T-cell (primary cell): ENCODE measurements around the gene EYA4. TPM values are rescaled to one million over a fixed set of nuclear protein-coding genes. Genes with fewer than 3 reads are reported as not detected.

ENCODE experiments used
- ATAC-seq, 4 experiments: fragments of 200-7000 bp in 3 of 4; fragments of 150-1000 bp in 1 of 4; cut with Tn5 transposase; replicated peaks in 1 of 4; 1 replicate in 3 of 4; 2 replicates in 1 of 4; pipeline ENCODE4 v1.10.0; 2021; ENCODE audit warnings: moderate library complexity in 3 of 4, mild to moderate bottlenecking in 2 of 4, moderate number of reproducible peaks in 1 of 4
- CTCF ChIA-PET, 2 donors: fragments of 300-600 bp; sonication (Branson Sonifier 250); formaldehyde crosslinking; loops; one replicate each; lab custom pipeline; 2022; ENCODE audit warnings: antibody characterized with exemption in 2 of 2; lab: Charles Lee
- POLR2A ChIA-PET, 2 donors: fragments of 300-600 bp; sonication (Branson Sonifier 250); formaldehyde crosslinking; loops; one replicate each; lab custom pipeline; 2022; ENCODE audit warnings: antibody characterized with exemption in 2 of 2; lab: Charles Lee
- DNase-seq, 35 experiments: peaks; one replicate each; pipeline versions ENCODE4 v3.0.0 to v3.0.0-alpha.2; 2013 to 2023
- H3K27ac ChIP-seq: one replicate; pipeline ENCODE4 v1.5.1; 2013; ENCODE audit warnings: low read length
- H3K27me3 ChIP-seq, 2 experiments: replicated peaks in 1 of 2; 1 replicate in 1 of 2; 2 replicates in 1 of 2; pipeline versions ENCODE4 v1.6.1 to v1.7.0; 2013; ENCODE audit warnings: low read length in 1 of 2, mixed read lengths in 1 of 2; ENCODE audit not compliant: control insufficient read depth in 2 of 2, insufficient read depth in 2 of 2; ENCODE audit errors: extremely low read depth in 1 of 2
- H3K36me3 ChIP-seq, 2 donors: 1 replicate in 1 of 2; 2 replicates in 1 of 2; pipeline versions ENCODE4 v1.6.1 to v1.7.0; 2013; ENCODE audit warnings: low read length in 1 of 2; ENCODE audit not compliant: control insufficient read depth in 2 of 2, insufficient read depth in 1 of 2; ENCODE audit errors: extremely low read depth in 1 of 2
- H3K4me1 ChIP-seq, 2 experiments: 1 replicate in 1 of 2; 2 replicates in 1 of 2; pipeline versions ENCODE4 v1.6.1 to v1.7.0; 2013; ENCODE audit warnings: low read length in 2 of 2, mixed read lengths in 1 of 2; ENCODE audit not compliant: insufficient read depth in 2 of 2, control insufficient read depth in 1 of 2; ENCODE audit errors: extremely low read depth in 1 of 2
- H3K4me3 ChIP-seq, 2 donors: 1 replicate in 1 of 2; 2 replicates in 1 of 2; pipeline versions ENCODE4 v1.5.1 to v1.7.0; 2013; ENCODE audit warnings: mild to moderate bottlenecking in 2 of 2, low read length in 1 of 2, moderate library complexity in 1 of 2; ENCODE audit not compliant: control insufficient read depth in 1 of 2; ENCODE audit errors: extremely low read depth in 1 of 2
- H3K9me3 ChIP-seq: 2 replicates; pipeline ENCODE4 v1.7.0; 2013
- H3K27ac Mint-ChIP-seq, 2 donors: one replicate each; pipeline ENCODE4 v1.8.0; 2020 to 2021; ENCODE audit warnings: mild to moderate bottlenecking in 2 of 2, mixed read lengths in 2 of 2
- H3K27me3 Mint-ChIP-seq, 2 donors: one replicate each; pipeline ENCODE4 v1.8.0; 2021 to 2022; ENCODE audit warnings: mixed read lengths in 2 of 2
- H3K36me3 Mint-ChIP-seq: one replicate; pipeline ENCODE4 v1.8.0; 2021; ENCODE audit warnings: mixed read lengths
- H3K4me1 Mint-ChIP-seq, 3 donors: one replicate each; pipeline ENCODE4 v1.8.0; 2020 to 2022; ENCODE audit warnings: mixed read lengths in 3 of 3, mild to moderate bottlenecking in 1 of 3
- H3K4me3 Mint-ChIP-seq, 3 donors: one replicate each; pipeline ENCODE4 v1.8.0; 2020 to 2022; ENCODE audit warnings: mild to moderate bottlenecking in 3 of 3, mixed read lengths in 3 of 3, moderate library complexity in 3 of 3
- H3K9me3 Mint-ChIP-seq, 3 donors: one replicate each; pipeline ENCODE4 v1.8.0; 2020 to 2022; ENCODE audit warnings: mixed read lengths in 3 of 3
- WGBS: methylation state at CpG from one replicate; pipeline ENCODE4 v1.1.5; 2013; ENCODE audit warnings: missing lambda C conversion rate; ENCODE audit not compliant: insufficient coverage; 5-methylcytosine and 5-hydroxymethylcytosine counted together
- total RNA-seq, 35 experiments: library from RNA in 6 of 35; stranded (reverse) in 6 of 35; fragments of 120-200 nt in 1 of 35; gene quantifications; one replicate each; pipeline versions ENCODE4 v1.2.1 to v1.2.4 and lab custom pipeline; 2013 to 2026

EYA4 gene
- total RNA-seq, 5 donors from 2014 or later (not counting 1 experiment from before 2014, with no cell fraction given) = 0.22 TPM; not detected in 4

- Mint-ChIP-seq H3K27me3 (peaks cover 0 to 12% of the 10 kb centered on the region in 2 donors), H3K4me1 (no peaks in the 10 kb centered on the region), H3K9me3 (peaks cover 4 to 6% (median 5%) of the 10 kb centered on the region in 3 donors), H3K4me3 (no peak overlapping the region), H3K27ac (no peak overlapping the region), H3K36me3 (no peaks in the 10 kb centered on the region)
- ChIA-PET POLR2A (interaction anchor here in 1 of 2 donors (0.6 kb wide), 1 partner anchor 240 kb away, joined by 8 read pairs; no protein-coding TSS in a partner anchor), CTCF (no interaction called here)
- ATAC-seq = no peak
- Histone ChIP-seq H3K4me3 (no peak overlapping the region), H3K36me3 (no peaks in the 10 kb centered on the region), H3K27me3 (no peaks in the 10 kb centered on the region), H3K27ac (no peak overlapping the region), H3K9me3 (no peaks in the 10 kb centered on the region), H3K4me1 (no peaks in the 10 kb centered on the region)
- 83% methylated on average over 2 of the region's 3 CpGs for WGBS
- DNase-seq = no peak
These were observed 17.6 kb upstream of the EYA4 start for GRCh38 chr6:133223452-133224029.

- no peaks in the 10 kb centered on the region for H3K4me1 ChIP-seq
- ChIA-PET CTCF (no interaction called here), POLR2A (no interaction called here)
- DNase-seq (no peak), ATAC-seq (no peak)
- no peaks in the 10 kb centered on the region for H3K36me3 ChIP-seq
- Mint-ChIP-seq H3K27me3 (peaks cover 0 to 8% of the 10 kb centered on the region in 2 donors), H3K27ac (no peak overlapping the region), H3K4me3 (no peak overlapping the region), H3K36me3 (no peaks in the 10 kb centered on the region), H3K9me3 (no peaks in the 10 kb centered on the region), H3K4me1 (no peaks in the 10 kb centered on the region)
- H3K4me3 ChIP-seq = no peak overlapping the region
- 100% methylated on average over 2 of the region's 2 CpGs for WGBS
- H3K27ac ChIP-seq = no peak overlapping the region
- H3K27me3 ChIP-seq = no peaks in the 10 kb centered on the region
- H3K9me3 ChIP-seq = no peaks in the 10 kb centered on the region
These were observed 15.6 kb upstream of the EYA4 start for GRCh38 chr6:133225560-133225959.

DNA sequence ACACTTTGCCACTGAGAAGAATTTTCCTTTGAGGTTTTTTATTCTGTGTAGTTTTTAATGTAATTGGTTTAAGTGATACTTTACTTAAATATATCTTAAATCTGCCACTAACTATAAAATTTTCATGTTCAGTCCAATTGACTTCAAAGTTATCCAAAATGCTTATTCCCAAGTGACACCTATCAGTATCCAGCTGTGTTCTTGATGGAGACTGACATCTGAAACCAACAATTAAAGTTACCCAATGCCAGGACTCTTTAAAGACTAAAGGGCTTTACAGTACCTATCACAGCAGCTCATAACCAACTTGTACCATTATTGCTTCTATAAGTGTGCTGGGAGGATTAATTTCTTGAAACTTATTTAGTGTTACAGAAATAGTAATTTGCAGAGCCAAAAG lies 13.8 kb upstream of the EYA4 start:
- ATAC-seq (no peak), DNase-seq (no peak)
- no peak overlapping the region for H3K27ac ChIP-seq
- POLR2A ChIA-PET = no interaction called here
- Mint-ChIP-seq H3K27ac (no peak overlapping the region), H3K27me3 (peaks cover 4 to 12% of the 10 kb centered on the region in 2 donors), H3K4me1 (no peaks in the 10 kb centered on the region), H3K36me3 (no peaks in the 10 kb centered on the region), H3K4me3 (no peak overlapping the region), H3K9me3 (no peaks in the 10 kb centered on the region)
- no peak overlapping the region for H3K4me3 ChIP-seq
- H3K9me3 ChIP-seq = no peaks in the 10 kb centered on the region
- H3K4me1 ChIP-seq = no peaks in the 10 kb centered on the region
- no peaks in the 10 kb centered on the region for H3K36me3 ChIP-seq
- H3K27me3 ChIP-seq = no peaks in the 10 kb centered on the region
- CTCF ChIA-PET = no interaction called here

GRCh38 chr6:133230052-133230451 lies 11.1 kb upstream of the EYA4 start:
- Mint-ChIP-seq H3K4me1 (no peaks in the 10 kb centered on the region), H3K36me3 (no peaks in the 10 kb centered on the region), H3K27ac (no peak overlapping the region), H3K4me3 (no peak overlapping the region), H3K27me3 (peaks cover 7 to 14% of the 10 kb centered on the region in 2 donors), H3K9me3 (peaks cover 0 to 6% (median 0%) of the 10 kb centered on the region in 3 donors)
- DNase-seq = no peak
- no CpG with 5 or more reads among the region's 1 CpG for WGBS
- ATAC-seq = no peak
- ChIA-PET CTCF (no interaction called here), POLR2A (no interaction called here)
- Histone ChIP-seq H3K27ac (no peak overlapping the region), H3K9me3 (no peaks in the 10 kb centered on the region), H3K4me1 (no peaks in the 10 kb centered on the region), H3K36me3 (no peaks in the 10 kb centered on the region), H3K4me3 (no peak overlapping the region), H3K27me3 (no peaks in the 10 kb centered on the region)

DNA sequence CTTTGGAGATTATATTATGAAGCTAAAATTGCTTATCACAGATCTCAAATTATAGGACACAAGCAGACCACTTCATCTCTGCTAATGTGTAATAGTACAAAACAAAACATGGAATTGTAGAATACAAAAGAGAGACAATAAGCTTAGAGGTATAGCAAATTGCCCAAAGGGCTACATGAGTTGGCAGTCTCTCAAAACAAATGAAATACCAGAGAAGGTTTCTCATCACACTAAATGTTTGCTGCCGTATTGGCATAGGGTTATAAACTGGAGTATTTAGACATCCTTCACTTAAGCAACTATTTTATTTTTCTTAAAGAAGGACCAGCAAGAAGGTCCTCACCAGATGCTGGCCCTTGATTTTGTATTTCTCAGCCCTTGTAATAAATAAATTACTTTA lies 5.9 kb upstream of the EYA4 start:
- H3K27me3 Mint-ChIP-seq = peaks cover 17 to 21% of the 10 kb centered on the region in 2 donors
- H3K4me1 Mint-ChIP-seq = peaks cover 0 to 1% (median under 1%) of the 10 kb centered on the region in 3 donors
- Histone ChIP-seq H3K4me3 (no peak overlapping the region), H3K36me3 (no peaks in the 10 kb centered on the region), H3K27ac (no peak overlapping the region), H3K9me3 (no peaks in the 10 kb centered on the region), H3K27me3 (peaks cover 0 to 5% of the 10 kb centered on the region in 2 experiments), H3K4me1 (no peaks in the 10 kb centered on the region)
- POLR2A ChIA-PET = no interaction called here
- ATAC-seq (no peak), DNase-seq (no peak)
- no peaks in the 10 kb centered on the region for H3K36me3 Mint-ChIP-seq
- H3K4me3 Mint-ChIP-seq = no peak overlapping the region
- peaks cover 0 to 6% (median 0%) of the 10 kb centered on the region in 3 donors for H3K9me3 Mint-ChIP-seq
- no CpG with 5 or more reads among the region's 1 CpG for WGBS
- CTCF ChIA-PET = no interaction called here
- H3K27ac Mint-ChIP-seq = no peak overlapping the region

DNA sequence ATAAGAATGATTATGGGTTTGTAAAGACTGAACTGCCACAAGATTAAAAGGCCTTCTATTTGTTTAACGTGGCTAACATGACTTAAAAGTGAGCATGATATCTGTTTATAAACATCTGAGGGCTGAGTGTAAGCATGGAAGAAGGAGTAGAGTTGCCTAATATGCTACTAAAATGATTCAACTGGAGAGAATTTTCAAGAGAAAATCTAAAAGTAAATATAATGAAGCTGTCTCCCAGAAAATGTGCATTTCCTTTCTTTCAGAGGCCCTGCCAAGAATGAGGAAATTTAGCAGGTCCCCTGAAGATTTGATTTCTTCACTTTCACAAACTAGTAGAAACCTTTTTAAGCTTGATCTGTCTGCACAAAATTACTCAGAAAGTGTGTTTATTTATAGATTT lies 4.2 kb upstream of the EYA4 start:
- H3K27ac ChIP-seq = no peak overlapping the region
- Mint-ChIP-seq H3K27me3 (peaks cover 19 to 24% of the 10 kb centered on the region in 2 donors), H3K4me1 (peaks cover 0 to 6% (median 5%) of the 10 kb centered on the region in 3 donors), H3K36me3 (no peaks in the 10 kb centered on the region), H3K27ac (no peak overlapping the region), H3K9me3 (peaks cover 0 to 6% (median 0%) of the 10 kb centered on the region in 3 donors), H3K4me3 (no peak overlapping the region)
- no peaks in the 10 kb centered on the region for H3K36me3 ChIP-seq
- no peak for DNase-seq
- ATAC-seq = no peak
- CTCF ChIA-PET = no interaction called here
- H3K4me1 ChIP-seq = no peaks in the 10 kb centered on the region
- H3K27me3 ChIP-seq = peaks cover 12 to 14% of the 10 kb centered on the region in 2 experiments
- POLR2A ChIA-PET = no interaction called here
- no peaks in the 10 kb centered on the region for H3K9me3 ChIP-seq
- WGBS = 88% methylated on average over 1 of the region's 1 CpG
- H3K4me3 ChIP-seq = no peak overlapping the region
